ENCODE data around the gene FBLN1.

The FBLN1 gene

GRCh38 chr22:45504373-45505341, 2.0 kb downstream of the FBLN1 start:
- DNase-seq (ENCODE audit: low spot score): peak; percentile 64

- no peak for DNase-seq (ENCODE audit: low spot score)
These were observed 3.5 kb downstream of the FBLN1 start for GRCh38 chr22:45505991-45506747.

GRCh38 chr22:45506816-45507360, 4.2 kb downstream of the FBLN1 start:
- DNase-seq (ENCODE audit: low spot score): no peak

GRCh38 chr22:45507798-45508197, 5.1 kb downstream of the FBLN1 start:
- no peak for DNase-seq (ENCODE audit: low spot score)

GRCh38 chr22:45508814-45509213, 6.1 kb downstream of the FBLN1 start:
- no peak for DNase-seq (ENCODE audit: low spot score)

- DNase-seq (ENCODE audit: low spot score): no peak
These were observed 7.9 kb downstream of the FBLN1 start for GRCh38 chr22:45510376-45511232.

- peak; percentile 90 for DNase-seq (ENCODE audit: low spot score)
These were observed 9.2 kb downstream of the FBLN1 start for GRCh38 chr22:45511847-45512261.

GRCh38 chr22:45512363-45512762, 9.7 kb downstream of the FBLN1 start:
- no peak for DNase-seq (ENCODE audit: low spot score)

- DNase-seq (ENCODE audit: low spot score): no peak
These were observed 13.0 kb downstream of the FBLN1 start for GRCh38 chr22:45515676-45516075.

GRCh38 chr22:45516163-45516562, 13.5 kb downstream of the FBLN1 start:
- DNase-seq (ENCODE audit: low spot score): no peak

- peak; percentile 55 for DNase-seq (ENCODE audit: low spot score)
These were observed 14.4 kb downstream of the FBLN1 start for GRCh38 chr22:45516923-45517675.

- no peak for DNase-seq (ENCODE audit: low spot score)
These were observed 15.5 kb downstream of the FBLN1 start for GRCh38 chr22:45518136-45518535.

- DNase-seq (ENCODE audit: low spot score): no peak
These were observed 15.9 kb downstream of the FBLN1 start for GRCh38 chr22:45518580-45518991.

GRCh38 chr22:45521178-45521577, 18.5 kb downstream of the FBLN1 start:
- DNase-seq (ENCODE audit: low spot score): no peak

GRCh38 chr22:45522462-45522861, 19.8 kb downstream of the FBLN1 start:
- DNase-seq (ENCODE audit: low spot score): no peak

- DNase-seq (ENCODE audit: low spot score): no peak
These were observed 21.5 kb downstream of the FBLN1 start for GRCh38 chr22:45524157-45524556.

- DNase-seq (ENCODE audit: low spot score): no peak
These were observed 22.3 kb downstream of the FBLN1 start for GRCh38 chr22:45524966-45525365.

- DNase-seq (ENCODE audit: low spot score): no peak
These were observed 22.8 kb downstream of the FBLN1 start for GRCh38 chr22:45525480-45525879.

GRCh38 chr22:45526281-45526680, 23.6 kb downstream of the FBLN1 start:
- DNase-seq (ENCODE audit: low spot score): no peak

- peak; percentile 48 for DNase-seq (ENCODE audit: low spot score)
These were observed 24.2 kb downstream of the FBLN1 start for GRCh38 chr22:45526768-45527360.

GRCh38 chr22:45527456-45527855, 24.8 kb downstream of the FBLN1 start:
- no peak for DNase-seq (ENCODE audit: low spot score)
